IPS-NIHi7 (cell line): ENCODE measurements around the gene PTPN14.
A peak's percentile ranks its signal among the peaks of the same experiment; 100 is the strongest.
"Not testable (repeated sequence)": the region's sequence is repeated elsewhere in the genome, so short reads cannot be mapped to it uniquely, and the experiment has no call there.

Source experiments
- DNase-seq: peaks from one replicate; pipeline ENCODE4 v3.0.0; 2012; ENCODE audit warnings: mixed read lengths; ENCODE audit errors: extremely low spot score

The PTPN14 gene

DNA sequence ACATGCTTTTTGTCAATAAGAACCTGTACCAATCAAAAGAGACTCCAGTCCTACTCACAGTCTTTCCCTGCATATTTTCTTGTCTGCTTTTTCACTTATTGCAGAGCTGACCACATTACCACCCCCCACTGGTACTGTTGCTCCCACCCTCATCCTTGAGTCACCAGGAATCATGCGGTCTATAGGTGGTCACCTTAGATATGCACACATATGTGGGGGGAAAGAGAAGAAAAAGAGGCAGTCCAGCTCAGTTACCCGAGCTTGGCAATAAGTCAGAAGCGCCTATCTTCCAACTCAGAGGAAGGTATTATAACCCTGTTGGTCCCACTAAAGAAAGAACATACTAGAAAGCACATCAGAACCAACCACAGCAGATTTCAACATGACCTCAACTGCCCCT, 151.3 kb downstream of the PTPN14 start:
- DNase-seq = no peak

DNA sequence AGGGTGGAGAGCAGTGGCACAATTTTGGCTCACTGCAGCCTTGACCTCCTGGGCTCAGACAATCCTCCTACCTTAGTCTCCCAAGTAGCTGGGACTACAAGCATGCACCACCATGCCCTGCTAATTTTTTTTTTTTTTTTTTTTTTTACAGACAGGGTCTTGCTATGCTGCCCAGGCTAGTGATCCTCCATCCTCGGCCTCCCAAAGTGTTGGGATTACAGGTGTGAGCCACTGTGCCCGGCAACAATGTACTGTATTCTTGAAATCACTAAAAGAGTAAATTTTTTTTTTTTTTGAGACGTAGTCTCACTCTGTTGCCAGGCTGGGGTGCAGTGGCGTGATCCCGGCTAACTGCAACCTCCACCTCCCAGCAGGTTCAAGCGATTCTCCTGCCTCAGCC, 152.9 kb downstream of the PTPN14 start:
- no peak for DNase-seq

DNA sequence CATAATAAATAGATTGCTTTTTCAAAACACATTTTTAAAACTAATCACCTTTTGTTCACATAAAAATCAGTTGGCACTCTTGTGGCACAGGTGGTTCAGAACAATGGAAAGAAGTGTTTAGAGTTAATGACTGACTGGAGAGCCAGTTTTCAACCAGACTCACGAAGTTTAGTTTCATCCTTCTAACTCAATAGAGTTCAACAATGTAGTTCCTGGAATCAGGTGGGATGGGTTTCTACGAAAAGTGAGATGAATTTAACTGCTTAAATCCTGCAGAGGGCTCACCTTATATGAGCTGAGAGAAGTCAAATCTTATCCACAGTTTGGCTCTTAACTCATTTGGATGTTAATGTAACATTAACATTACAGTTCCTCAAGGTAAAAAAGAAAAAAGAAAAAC, 153.9 kb downstream of the PTPN14 start:
- DNase-seq = no peak

DNA sequence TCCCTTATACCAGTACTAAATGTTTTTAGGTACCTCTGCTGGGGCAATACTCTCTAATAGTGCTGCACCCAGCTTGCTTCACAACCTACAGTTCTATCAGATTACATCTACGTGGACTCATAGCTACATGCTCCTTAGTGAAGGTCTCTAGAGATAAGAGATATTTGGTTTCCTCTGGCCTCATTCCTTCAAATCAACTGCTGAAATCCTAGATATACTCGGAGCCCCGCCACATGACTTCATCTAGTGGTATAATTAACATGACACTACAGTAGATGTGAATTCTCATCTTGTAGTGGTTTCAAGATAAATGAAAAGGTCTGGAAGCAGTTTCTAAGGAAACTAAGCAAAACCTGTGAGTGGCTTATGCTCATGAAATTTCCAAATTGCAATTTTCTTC, 155.1 kb downstream of the PTPN14 start:
- DNase-seq = no peak

DNA sequence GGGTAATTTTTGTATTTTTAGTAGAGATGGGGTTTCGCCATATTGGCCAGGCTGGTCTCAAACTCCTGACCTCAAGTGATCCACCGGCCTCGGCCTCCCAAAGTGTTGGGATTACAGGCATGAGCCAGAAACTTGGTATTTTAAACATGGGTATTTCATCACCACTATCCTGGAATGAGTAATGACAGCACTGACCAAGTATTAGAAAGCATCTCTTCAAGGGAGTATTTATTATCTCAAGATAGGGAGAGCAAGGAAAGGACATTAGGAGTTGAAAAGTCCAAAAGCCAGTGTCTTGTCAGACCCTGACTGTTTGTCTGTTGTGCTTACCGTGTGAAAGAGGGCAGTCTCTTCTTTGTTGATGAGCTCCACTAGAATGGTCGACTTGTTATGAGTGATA, 156.8 kb downstream of the PTPN14 start:
- not testable (repeated sequence) for DNase-seq

DNA sequence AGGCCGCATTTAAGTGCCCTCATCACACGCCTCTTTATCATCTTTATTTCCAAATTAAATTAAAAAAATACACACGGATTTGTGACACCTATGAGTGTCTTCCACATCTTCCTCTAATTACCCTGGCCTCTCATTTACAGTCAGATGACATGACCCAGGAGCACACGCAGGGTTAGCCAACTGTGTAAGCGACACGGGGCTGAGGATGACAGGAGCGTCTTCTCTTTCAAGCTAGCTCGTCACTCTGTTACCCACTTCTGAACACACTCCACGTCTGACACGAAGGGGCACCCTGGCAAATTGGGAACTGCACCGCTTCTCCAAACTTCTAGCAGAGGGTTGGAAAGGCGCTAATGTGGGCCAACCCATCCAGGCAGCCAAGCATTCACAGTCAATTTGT, 158.3 kb downstream of the PTPN14 start:
- no peak for DNase-seq

DNA sequence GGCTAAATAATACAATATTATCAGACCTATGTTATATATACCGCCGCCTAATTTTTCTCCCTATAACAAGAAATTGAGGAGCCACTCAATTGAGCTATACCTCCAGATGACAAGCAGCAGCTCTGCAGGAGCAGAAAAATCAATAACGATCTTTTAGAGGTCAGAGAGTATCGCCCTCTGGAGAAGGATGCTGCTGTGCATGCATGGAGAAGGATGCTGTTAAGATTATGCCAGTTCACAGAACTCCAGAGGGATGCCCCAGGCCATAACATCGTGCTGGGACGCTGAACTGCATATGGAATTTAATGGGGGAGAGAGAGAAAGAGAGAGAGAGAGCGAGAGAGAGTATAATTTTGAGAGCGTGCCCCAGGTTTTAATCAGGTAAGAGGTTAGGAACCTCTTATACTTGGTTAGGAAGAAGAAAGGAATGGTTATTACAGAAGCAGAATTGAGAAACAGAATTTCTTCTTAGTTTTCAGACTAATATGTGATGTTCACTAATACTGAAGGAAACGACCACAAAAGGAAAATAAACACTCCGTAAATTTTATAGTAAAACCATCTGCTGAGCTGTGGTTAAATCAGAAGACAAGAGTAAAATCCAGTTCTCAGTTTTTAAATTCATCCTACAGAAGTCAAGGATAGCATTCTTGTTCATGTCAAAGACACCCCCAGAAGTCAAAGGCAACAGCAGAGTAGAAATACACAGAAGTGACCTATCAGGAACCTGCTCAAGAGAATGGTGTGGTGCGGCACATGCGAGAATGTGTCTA, 159.3 kb downstream of the PTPN14 start:
- DNase-seq = no peak

DNA sequence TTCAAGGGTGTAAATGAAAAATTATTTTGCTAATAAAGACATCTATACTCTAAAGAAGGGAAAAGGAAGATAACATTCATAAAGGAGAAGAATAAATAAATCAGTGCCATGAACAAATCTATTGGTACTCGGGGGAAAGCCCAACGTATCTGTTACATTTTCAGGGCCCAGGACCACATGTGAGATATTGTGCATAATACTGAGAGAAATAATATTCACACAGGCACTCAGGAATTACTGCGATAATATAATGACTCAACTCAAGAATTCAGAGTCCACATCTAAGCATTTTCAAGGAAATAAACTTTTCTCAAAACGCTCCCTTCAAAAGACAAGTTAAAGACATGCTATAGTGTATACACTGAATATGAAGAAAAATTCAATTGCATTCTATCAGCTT, 161.7 kb downstream of the PTPN14 start:
- no peak for DNase-seq

DNA sequence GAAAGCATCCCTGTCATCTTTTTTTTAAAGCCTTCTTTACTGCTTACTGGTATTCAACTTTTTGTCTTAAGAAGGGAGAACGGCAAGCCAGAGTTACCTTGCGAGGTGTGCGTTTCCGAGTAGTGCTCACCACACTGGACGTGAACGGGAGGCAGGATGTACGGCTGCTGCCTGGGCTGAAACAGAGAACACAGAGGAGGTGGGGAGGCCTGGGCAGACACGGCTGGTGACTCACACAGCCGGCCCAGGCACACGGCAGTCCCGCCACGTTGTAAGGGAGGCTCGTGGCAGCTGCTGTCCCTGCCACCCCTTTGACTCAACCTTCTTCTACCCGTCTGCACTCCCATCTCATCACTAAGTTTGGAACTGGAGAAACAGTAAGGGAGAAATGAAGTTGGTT, 164.7 kb downstream of the PTPN14 start:
- DNase-seq = no peak

DNA sequence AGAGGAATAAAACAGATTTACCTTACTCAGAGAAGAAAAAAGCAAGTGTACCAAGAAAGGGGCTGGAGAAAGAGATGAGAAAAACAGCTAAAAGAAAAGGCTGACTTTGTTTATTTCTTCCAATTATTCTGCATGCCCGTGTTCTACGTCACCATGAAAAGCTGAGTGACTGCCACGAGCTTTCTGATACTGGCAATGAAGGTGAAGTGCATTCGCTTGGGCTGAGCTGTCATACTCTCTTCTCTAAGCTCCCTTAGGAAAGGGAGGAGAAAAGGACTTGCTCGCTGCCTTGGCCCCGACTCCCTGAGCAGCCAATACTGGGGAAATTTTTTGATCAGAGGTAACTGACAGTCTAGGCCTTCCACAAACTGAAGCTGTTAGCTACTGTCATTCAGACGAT, 165.1 kb downstream of the PTPN14 start:
- no peak for DNase-seq

DNA sequence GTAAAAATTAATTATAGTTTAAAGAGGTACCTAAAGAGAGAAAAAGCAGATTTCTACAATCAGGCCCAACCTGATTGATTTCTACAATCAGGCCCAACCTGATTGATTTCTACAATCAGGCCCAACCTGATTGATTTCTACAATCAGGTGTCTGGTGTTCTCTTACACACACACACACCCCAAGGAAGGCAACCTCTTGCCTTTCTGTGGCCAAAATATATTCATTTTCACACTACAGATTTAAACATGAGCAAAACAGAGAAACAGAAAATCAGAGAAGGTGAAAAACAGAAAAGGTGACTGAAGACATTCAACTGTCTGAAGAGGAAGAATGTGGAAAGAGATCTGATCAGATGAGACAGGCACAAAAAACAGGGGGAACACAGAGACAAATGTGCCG, 166.0 kb downstream of the PTPN14 start:
- no peak for DNase-seq

DNA sequence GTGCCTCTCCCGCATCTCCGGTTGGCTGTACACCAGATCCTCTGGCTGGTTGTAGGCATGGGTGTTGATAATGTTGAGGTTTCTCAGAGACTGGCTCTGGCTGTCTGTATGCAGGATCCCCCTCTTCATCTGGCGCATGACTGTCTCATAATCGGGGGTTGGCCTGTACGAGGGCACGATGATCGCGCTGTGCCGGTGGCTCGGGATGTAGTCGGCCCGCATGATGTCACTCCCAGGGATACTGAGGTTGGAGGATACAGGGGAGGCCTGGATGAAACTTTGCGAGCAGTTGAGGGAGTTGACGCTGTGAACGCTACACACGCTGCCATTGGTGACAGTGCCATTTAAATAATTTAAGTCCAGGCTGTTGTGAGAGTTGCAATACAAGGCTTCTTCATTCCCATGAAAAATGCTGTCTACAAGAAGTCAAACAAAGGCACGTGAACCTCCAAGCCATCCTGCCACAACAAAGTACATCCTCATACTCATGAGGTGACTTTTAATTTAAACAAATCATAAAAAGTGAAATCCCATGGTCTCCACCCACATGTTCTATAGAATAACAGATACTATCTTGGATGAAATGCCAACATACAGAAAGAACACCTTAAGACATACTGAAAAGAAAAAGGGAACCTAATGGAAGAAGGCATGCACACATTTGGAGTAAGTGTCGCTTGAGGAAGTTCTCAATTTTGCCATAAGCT, 166.9 kb downstream of the PTPN14 start:
- DNase-seq = no peak

DNA sequence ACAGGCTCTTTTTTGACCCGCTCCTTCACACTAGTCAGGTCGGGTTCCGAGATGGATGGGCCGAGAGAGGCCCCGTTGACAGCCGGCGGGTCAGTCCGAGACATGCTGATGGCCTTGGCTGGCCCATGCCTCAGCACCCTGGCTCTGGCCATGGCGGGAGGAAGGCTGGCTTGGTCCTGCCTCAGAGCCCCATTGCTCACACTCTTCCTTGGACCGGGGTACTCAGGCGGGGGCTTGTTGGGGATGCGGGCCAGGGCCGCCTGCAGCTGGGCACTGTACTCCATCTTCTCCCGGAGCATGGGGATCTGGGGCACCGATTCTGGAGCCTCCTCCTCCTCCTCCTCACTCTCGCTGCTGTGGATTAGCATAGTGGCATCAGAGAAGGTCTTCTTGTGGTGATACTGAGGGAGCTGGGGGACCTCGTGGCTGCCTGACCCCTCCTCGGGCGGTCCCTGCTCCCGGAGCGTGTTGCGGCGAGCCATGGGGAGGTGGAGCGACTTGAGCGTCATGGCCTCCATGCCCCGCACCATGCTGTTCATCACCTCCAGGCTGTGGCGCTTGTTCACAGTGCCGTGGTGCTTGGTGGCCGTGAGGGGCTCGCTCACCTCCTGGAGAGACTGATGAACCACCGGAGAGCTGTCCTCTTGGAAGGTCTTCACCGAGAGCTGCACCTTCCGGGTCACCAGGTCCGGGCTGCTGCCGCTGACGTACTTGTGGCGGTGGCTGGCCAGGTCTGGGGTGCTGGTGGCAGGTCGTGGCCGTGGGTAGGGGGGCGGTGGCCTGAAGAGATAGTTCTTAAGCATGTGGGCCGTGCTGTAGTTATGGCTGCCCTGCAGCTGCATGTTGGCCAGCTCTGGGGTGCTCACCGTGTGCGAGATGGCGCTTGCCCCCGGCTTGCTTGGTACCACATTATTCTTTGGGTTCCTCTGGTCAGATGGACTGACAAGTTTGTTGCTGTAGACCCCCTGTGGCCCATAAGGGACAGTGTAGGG, 167.7 kb downstream of the PTPN14 start:
- DNase-seq = no peak

DNA sequence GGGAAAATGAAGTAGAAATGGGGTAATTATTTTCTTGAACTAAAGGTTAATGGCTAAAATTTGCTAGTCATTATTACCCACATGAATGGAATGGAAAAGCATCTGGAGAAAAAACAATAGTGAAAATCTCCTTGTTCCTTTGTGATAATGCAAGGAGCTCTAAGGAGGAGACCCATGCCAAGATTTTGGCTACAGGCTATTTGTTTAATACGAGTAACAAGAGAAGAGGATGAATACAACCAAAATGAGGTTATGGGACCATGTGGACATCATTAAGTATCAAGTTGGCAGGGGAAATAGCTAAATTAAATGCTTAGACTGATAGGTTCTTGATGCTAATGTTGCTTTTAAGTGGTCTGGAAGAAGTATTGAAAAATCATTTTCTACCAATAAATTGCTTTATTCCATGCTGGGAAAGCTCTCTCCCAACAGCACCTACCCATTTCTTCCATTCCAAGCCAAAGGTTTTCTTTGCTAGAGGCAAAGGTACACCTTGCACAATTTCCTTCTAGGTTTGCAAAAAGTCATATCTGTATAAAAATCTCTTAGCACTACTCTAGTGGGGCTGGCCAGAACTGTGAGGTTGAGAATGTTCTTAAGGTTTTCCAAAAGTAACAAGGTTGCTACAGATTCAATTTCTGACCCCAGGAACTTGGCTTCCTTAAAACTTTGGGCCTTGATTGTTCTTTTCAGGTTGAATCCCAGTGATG, 170.3 kb downstream of the PTPN14 start:
- DNase-seq = no peak

DNA sequence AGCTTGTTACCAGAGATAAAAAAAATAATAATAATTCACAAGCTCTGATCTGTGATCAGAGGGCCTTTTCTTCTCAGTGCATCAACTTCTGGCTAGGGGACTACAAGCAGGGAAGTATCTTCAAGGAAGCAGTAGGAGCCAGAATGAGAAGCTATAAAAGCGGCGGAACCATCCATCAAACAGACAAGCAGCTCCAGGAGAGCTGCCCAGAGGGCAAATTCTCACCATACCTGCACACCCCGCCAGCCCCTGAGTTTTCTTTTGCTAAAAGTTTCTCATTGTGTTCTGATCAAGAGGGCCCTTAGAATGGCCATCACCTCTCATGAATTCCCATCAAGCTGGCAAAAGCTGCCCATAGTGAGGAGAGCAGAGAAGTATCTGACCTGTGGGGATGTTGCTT, 171.0 kb downstream of the PTPN14 start:
- peak; percentile 25 for DNase-seq

DNA sequence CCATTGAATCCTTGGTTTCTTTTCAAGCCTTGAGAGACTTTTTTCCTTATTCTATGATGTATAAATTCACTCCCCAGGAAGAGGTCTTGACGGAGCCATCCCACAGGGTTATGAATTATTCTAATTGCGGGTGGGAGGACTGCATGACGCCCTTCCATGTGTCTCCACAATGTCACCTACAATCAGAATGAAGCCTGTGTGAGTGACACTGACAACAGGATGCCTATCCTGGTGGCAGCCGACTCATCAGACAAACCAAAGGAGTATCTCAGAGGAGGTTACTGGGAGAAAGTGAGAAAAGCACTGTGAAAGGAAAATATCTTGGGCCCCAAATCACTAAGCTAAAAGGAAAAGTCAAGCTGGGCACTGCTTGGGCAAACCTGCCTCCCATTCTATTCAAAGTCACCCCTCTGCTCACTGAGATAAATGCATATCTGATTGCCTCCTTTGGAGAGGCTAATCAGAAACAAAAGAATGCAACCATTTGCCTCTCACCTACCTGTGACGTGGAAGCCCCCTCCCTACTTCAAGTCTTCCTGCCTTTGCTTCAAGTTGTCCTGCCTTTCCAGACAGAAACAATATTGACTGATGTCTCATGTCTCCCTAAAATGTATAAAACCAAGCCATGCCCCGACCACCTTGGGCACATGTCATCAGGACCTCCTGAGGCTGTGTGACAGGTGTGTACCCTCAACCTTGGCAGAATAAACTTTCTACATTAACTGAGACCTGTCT, 172.0 kb downstream of the PTPN14 start:
- DNase-seq = peak; percentile 20

DNA sequence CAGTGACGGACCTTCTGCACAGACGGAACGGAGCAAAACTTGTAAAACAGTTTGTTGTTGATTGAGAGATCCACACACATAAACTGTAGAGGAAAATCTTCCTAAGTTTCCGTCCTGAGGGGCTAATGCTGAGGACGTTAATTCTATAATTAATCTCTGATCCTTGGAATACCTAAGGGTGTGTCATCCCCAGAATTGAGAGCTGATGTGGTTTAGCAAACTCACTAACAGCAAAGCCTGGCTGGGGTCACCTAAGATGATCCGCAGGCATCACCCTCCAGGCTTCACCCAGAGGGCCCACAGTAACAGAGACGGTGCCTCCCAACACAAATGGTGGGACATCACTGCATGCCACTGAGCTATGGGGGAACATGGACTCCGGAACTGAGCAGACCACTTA, 172.9 kb downstream of the PTPN14 start:
- no peak for DNase-seq

DNA sequence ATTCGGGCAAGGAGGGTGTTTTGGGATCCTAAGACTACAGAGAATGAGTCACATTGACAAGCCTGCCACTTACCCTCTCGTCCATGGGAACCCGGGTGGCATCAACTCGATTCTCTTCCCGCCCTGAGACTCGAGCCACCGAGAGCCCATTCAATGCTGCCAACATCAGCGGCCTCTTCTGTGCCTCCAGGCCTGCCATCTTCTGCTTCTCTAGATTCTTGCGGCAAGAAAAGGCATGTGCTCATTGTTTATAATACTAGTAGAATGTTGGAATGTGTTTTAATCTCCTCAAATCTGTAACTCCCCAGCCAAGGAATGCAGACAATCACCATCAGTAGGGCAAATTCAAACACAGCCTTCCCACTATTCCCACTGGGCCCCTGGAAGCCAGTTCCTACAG, 173.5 kb downstream of the PTPN14 start:
- DNase-seq = no peak

DNA sequence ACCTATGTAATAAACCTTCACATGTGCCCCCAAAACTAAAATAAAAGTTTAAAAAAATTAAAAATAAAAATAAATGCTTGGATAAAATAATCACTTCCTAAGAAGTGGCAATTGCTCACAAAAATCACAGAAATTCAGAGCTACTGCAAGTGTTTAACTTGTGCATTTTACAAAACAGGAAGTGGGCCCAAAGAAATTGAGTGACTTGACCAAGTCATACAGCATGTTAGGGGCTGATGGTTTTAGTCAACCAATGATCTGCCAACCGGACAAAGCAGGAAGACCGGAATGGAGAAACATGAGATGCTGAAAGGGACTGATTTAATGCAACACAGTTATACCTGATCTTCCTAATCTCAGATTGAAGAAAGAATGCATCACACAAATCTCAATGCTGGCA, 173.9 kb downstream of the PTPN14 start:
- no peak for DNase-seq

DNA sequence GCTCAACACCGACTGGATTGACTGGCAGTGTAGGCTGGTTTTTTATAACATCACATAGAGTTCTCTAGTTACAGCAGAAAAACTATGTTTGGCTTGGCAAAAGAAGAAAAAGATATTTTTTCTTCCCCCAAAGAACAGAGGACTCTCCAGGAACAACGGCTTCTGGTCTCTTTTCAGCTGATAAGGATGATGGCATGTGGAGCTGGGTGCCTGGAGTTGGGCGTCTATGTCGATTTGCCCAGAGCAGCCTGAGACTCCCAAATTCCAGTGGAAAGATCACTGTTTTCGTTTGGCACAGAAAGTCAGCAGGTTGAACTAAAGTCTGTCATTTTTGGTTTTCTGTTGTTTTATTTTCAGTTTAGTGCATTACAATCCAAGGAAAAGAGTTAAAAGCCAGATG, 179.3 kb downstream of the PTPN14 start:
- no peak for DNase-seq

DNA sequence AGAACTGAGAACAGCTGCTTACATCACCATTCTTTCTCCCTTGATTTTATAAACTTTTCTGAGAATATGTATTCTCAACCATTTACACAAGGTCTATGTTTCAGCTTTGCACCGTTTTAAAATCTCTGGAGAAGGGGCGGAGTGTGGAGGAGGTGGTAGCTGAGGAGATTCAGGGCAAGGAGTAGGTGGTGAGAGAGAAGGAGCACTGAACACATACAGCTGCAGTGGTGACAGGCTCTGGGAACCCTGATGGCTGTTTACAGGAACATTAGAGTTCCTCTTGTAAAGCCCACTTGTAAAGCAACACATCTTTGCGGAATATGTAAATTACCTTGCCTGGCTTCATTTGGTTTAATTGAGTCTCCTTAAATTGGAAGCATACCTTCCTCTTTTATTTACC, 180.8 kb downstream of the PTPN14 start:
- DNase-seq = no peak
